Mesenchymal stem cell (in vitro differentiated cells and primary cell): ENCODE measurements around the gene HIKESHI.

Source experiments
- DNase-seq: peaks from one replicate; pipeline ENCODE4 v3.0.0-alpha.2; 2013
- H2AFZ ChIP-seq: one replicate; pipeline ENCODE4 v1.6.1; 2013; ENCODE audit warnings: low read depth, mild to moderate bottlenecking, control low read depth, inconsistent platforms, low read length, moderate library complexity
- H2AK5ac ChIP-seq: 2 replicates; pipeline ENCODE4 v1.6.1; 2013; ENCODE audit warnings: low read length, moderate library complexity, mild to moderate bottlenecking, inconsistent platforms; ENCODE audit not compliant: severe bottlenecking
- H2BK120ac ChIP-seq: one replicate; pipeline ENCODE4 v1.6.1; 2013; ENCODE audit warnings: low read depth, mild to moderate bottlenecking, inconsistent platforms, low read length, moderate library complexity
- H2BK12ac ChIP-seq, 2 experiments: one replicate each; pipeline ENCODE4 v1.6.1; 2013; ENCODE audit warnings: inconsistent platforms in 2 of 2, low read length in 2 of 2, mild to moderate bottlenecking in 2 of 2, moderate library complexity in 2 of 2, control low read depth in 1 of 2
- H2BK15ac ChIP-seq: one replicate; pipeline ENCODE4 v1.6.1; 2013; ENCODE audit warnings: mild to moderate bottlenecking, low read depth, inconsistent platforms; ENCODE audit not compliant: poor library complexity, severe bottlenecking
- H2BK5ac ChIP-seq: 2 replicates; pipeline ENCODE4 v1.6.1; 2013; ENCODE audit warnings: low read depth, mild to moderate bottlenecking, low read length, control low read depth, inconsistent platforms; ENCODE audit not compliant: poor library complexity, severe bottlenecking
- H3K14ac ChIP-seq, 2 experiments: one replicate each; pipeline ENCODE4 v1.6.1; 2013; ENCODE audit warnings: inconsistent platforms in 2 of 2, low read length in 2 of 2, control low read depth in 1 of 2, mild to moderate bottlenecking in 1 of 2, moderate library complexity in 1 of 2
- H3K18ac ChIP-seq, 2 experiments: one replicate each; pipeline ENCODE4 v1.6.1; 2013; ENCODE audit warnings: inconsistent platforms in 2 of 2, low read length in 2 of 2, control low read depth in 1 of 2, low read depth in 1 of 2, mild to moderate bottlenecking in 1 of 2
- H3K23ac ChIP-seq, 2 experiments: one replicate each; pipeline ENCODE4 v1.6.1; 2013; ENCODE audit warnings: inconsistent platforms in 2 of 2, low read length in 2 of 2, mild to moderate bottlenecking in 2 of 2, moderate library complexity in 2 of 2, control low read depth in 1 of 2
- H3K27ac ChIP-seq: 2 replicates; pipeline ENCODE4 v1.5.1; 2013; ENCODE audit warnings: mild to moderate bottlenecking, moderate library complexity, low read length, control low read depth, inconsistent platforms; ENCODE audit not compliant: poor library complexity, severe bottlenecking
- H3K27me3 ChIP-seq, 2 experiments: 2 replicates each; pipeline versions ENCODE4 v1.6.1 to v1.7.0; 2013; ENCODE audit warnings: low read length in 2 of 2, mild to moderate bottlenecking in 2 of 2, moderate library complexity in 2 of 2, control low read depth in 1 of 2, inconsistent platforms in 1 of 2; ENCODE audit not compliant: control insufficient read depth in 1 of 2, insufficient read depth in 1 of 2
- H3K36me3 ChIP-seq, 2 experiments: 2 replicates each; pipeline versions ENCODE4 v1.6.1 to v1.7.0; 2013; ENCODE audit warnings: low read length in 2 of 2, control low read depth in 1 of 2, inconsistent platforms in 1 of 2, low read depth in 1 of 2, mild to moderate bottlenecking in 1 of 2; ENCODE audit not compliant: insufficient read depth in 2 of 2, control insufficient read depth in 1 of 2
- H3K4ac ChIP-seq, 2 experiments: one replicate each; pipeline ENCODE4 v1.6.1; 2013; ENCODE audit warnings: inconsistent platforms in 2 of 2, low read length in 2 of 2, mild to moderate bottlenecking in 2 of 2, moderate library complexity in 2 of 2, control low read depth in 1 of 2, low read depth in 1 of 2
- H3K4me1 ChIP-seq: 2 replicates; pipeline ENCODE4 v1.6.1; 2013; ENCODE audit warnings: low read depth, low read length, control low read depth; ENCODE audit not compliant: control insufficient read depth, insufficient read depth
- H3K4me2 ChIP-seq: 2 replicates; pipeline ENCODE4 v1.6.1; 2013; ENCODE audit warnings: low read length, mild to moderate bottlenecking, inconsistent platforms; ENCODE audit not compliant: poor library complexity, severe bottlenecking
- H3K4me3 ChIP-seq, 2 experiments: 2 replicates each; pipeline versions ENCODE4 v1.5.1 to v1.7.0; 2013; ENCODE audit warnings: low read length in 2 of 2, mild to moderate bottlenecking in 2 of 2, control low read depth in 1 of 2, low read depth in 1 of 2; ENCODE audit not compliant: insufficient read depth in 1 of 2
- H3K79me1 ChIP-seq: replicated peaks from 2 replicates; pipeline ENCODE4 v1.6.1; 2013; ENCODE audit warnings: mild to moderate bottlenecking, control low read depth, low read length, inconsistent platforms; ENCODE audit not compliant: poor library complexity, severe bottlenecking
- H3K9ac ChIP-seq: 2 replicates; pipeline ENCODE4 v1.7.0; 2013; ENCODE audit warnings: mild to moderate bottlenecking, low read length, moderate library complexity
- H3K9me3 ChIP-seq: 2 replicates; pipeline ENCODE4 v1.7.0; 2013; ENCODE audit warnings: mild to moderate bottlenecking, low read length; ENCODE audit not compliant: control insufficient read depth
- H4K8ac ChIP-seq: one replicate; pipeline ENCODE4 v1.6.1; 2013; ENCODE audit warnings: inconsistent platforms, mild to moderate bottlenecking, low read length, moderate library complexity
- H4K91ac ChIP-seq: one replicate; pipeline ENCODE4 v1.6.1; 2013; ENCODE audit warnings: mild to moderate bottlenecking, low read length, inconsistent platforms
- WGBS: methylation state at CpG from one replicate; pipeline ENCODE4 v1.1.7; 2013; ENCODE audit warnings: mixed read lengths; 5-methylcytosine and 5-hydroxymethylcytosine counted together

HIKESHI gene

DNA sequence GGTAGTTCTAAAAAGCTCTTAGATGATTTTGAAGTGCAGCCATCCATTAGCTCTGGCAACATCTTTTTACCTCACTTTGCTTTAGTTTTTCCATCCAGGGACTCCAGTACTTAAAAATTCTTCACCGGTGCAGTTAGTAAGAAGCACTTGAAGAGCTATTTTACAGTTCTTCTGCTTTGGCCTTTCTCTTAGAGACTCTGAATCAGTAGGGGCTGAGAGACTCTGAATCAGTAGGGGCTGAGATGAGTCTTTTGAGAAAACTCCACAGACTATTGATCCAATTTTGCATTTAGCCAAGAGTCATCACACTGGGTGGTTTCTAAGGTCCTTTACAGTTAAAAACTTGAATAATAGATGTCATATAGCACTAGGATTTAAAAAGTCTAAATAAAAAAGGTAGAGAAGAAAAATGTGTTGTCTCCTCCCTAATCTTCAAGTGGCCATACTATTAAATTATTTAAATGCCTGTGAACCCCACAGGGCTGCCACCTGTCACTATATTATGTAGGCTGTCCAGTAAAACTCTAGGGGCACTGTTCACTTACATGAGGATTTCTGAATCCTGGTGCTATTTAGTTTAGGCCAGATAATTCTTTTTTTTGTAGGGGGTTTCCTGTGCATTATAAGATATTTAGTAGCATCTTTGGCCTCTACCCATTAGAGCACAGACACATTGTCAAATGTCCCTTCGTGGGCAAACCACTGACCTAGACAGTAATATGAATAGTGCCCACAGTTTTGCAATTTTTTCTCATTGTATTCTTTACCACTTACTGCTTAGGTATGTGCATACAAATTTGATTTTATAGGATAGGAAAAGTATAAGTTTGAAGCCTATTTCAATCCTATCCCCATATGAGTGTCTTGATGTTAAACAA is 26.3 kb upstream of the HIKESHI start:
- no peaks in the 10 kb centered on the region for H3K4me1 ChIP-seq
- H2BK12ac ChIP-seq = no peak overlapping the region
- no peak overlapping the region for H3K4me2 ChIP-seq
- H2BK5ac ChIP-seq = no peak overlapping the region
- peaks cover 22% of the 10 kb centered on the region for H3K79me1 ChIP-seq
- no peaks in the 10 kb centered on the region for H3K9me3 ChIP-seq
- no peak overlapping the region for H3K27ac ChIP-seq
- no peak overlapping the region for H3K4me3 ChIP-seq
- 100% methylated on average over 1 of the region's 2 CpGs for WGBS
- no peak overlapping the region for H2BK120ac ChIP-seq
- H3K18ac ChIP-seq = no peak overlapping the region
- H4K8ac ChIP-seq = no peak overlapping the region
- H3K27me3 ChIP-seq = no peaks in the 10 kb centered on the region
- H3K9ac ChIP-seq = no peak overlapping the region
- no peak overlapping the region for H2BK15ac ChIP-seq
- no peak overlapping the region for H3K14ac ChIP-seq
- no peak overlapping the region for H2AK5ac ChIP-seq
- H3K23ac ChIP-seq = no peak overlapping the region
- H4K91ac ChIP-seq = no peak overlapping the region
- H3K4ac ChIP-seq = no peak overlapping the region
- H2AFZ ChIP-seq = no peak overlapping the region
- no peak for DNase-seq
- H3K36me3 ChIP-seq = peaks cover 11 to 69% of the 10 kb centered on the region in 2 experiments

- Histone ChIP-seq H3K36me3 (peaks cover 11 to 72% of the 10 kb centered on the region in 2 experiments), H2BK12ac (no peak overlapping the region), H3K9ac (no peak overlapping the region), H3K23ac (no peak overlapping the region), H3K4me2 (no peak overlapping the region), H3K27ac (no peak overlapping the region), H3K14ac (no peak overlapping the region), H3K79me1 (peaks cover 25% of the 10 kb centered on the region), H2BK120ac (no peak overlapping the region), H3K18ac (no peak overlapping the region), H3K9me3 (no peaks in the 10 kb centered on the region), H4K8ac (no peak overlapping the region), H3K4me3 (no peak overlapping the region), H2AK5ac (no peak overlapping the region), H3K4me1 (no peaks in the 10 kb centered on the region), H4K91ac (no peak overlapping the region), H3K27me3 (no peaks in the 10 kb centered on the region), H3K4ac (no peak overlapping the region), H2BK5ac (no peak overlapping the region), H2AFZ (no peak overlapping the region), H2BK15ac (no peak overlapping the region)
- DNase-seq = no peak
- WGBS = 100% methylated on average over 1 of the region's 1 CpG
These were observed 24.3 kb upstream of the HIKESHI start for GRCh38 chr11:86277741-86278140.

- whole genome bisulfite sequencing = 63% methylated on average over 8 of the region's 8 CpGs
- no peak overlapping the region for H2BK5ac ChIP-seq
- H3K79me1 ChIP-seq = peaks cover 22% of the 10 kb centered on the region
- DNase-seq = peak; percentile 60
- H2BK15ac ChIP-seq = no peak overlapping the region
- H2AFZ ChIP-seq = no peak overlapping the region
- no peak overlapping the region for H3K4ac ChIP-seq
- H3K4me2 ChIP-seq = no peak overlapping the region
- peaks cover 8 to 67% of the 10 kb centered on the region in 2 experiments for H3K36me3 ChIP-seq
- H3K27ac ChIP-seq = no peak overlapping the region
- no peak overlapping the region for H3K23ac ChIP-seq
- H2AK5ac ChIP-seq = no peak overlapping the region
- H3K27me3 ChIP-seq = no peaks in the 10 kb centered on the region
- no peak overlapping the region for H2BK120ac ChIP-seq
- no peaks in the 10 kb centered on the region for H3K4me1 ChIP-seq
- H4K91ac ChIP-seq = no peak overlapping the region
- no peak overlapping the region for H3K9ac ChIP-seq
- no peak overlapping the region for H3K14ac ChIP-seq
- H3K9me3 ChIP-seq = no peaks in the 10 kb centered on the region
- no peak overlapping the region for H4K8ac ChIP-seq
- H3K18ac ChIP-seq = no peak overlapping the region
- no peak overlapping the region for H2BK12ac ChIP-seq
- H3K4me3 ChIP-seq = no peak overlapping the region
These were observed 23.8 kb upstream of the HIKESHI start for GRCh38 chr11:86278226-86278625.

DNA sequence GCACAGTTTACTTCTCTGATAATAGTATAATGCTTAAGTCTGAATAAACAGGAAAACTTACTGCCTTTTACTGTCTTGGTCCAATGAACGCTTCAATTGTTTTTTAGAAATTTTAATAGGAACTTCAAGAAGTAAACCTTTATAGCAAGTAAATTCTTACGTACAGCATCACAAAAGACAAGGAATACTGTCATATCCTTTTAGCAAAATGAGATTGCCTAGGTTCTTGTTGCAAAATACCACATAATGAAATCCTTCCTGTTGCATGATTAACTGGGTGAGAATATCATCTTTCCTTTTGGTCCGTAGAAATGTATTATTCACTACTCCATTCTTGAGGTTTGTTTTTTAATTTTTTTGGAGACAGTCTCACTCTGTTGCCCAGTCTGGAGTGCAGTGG is 22.3 kb upstream of the HIKESHI start:
- Histone ChIP-seq H3K23ac (no peak overlapping the region), H2AK5ac (no peak overlapping the region), H2BK5ac (no peak overlapping the region), H3K14ac (no peak overlapping the region), H4K91ac (no peak overlapping the region), H3K27ac (no peak overlapping the region), H3K36me3 (peaks cover 3 to 66% of the 10 kb centered on the region in 2 experiments), H3K4me2 (no peak overlapping the region), H2BK15ac (no peak overlapping the region), H2AFZ (no peak overlapping the region), H3K79me1 (peaks cover 17% of the 10 kb centered on the region), H3K27me3 (no peaks in the 10 kb centered on the region), H2BK12ac (no peak overlapping the region), H3K9ac (no peak overlapping the region), H3K4me1 (no peaks in the 10 kb centered on the region), H3K4me3 (no peak overlapping the region), H3K4ac (no peak overlapping the region), H3K9me3 (no peaks in the 10 kb centered on the region), H4K8ac (no peak overlapping the region), H2BK120ac (no peak overlapping the region), H3K18ac (no peak overlapping the region)
- no peak for DNase-seq
- 100% methylated on average over 1 of the region's 3 CpGs for WGBS
